Stimulated activated CD4-positive, alpha-beta T cell treated with anti-CD3 and anti-CD28 coated beads, Interleukin-12 subunit alpha, Interleukin-12 subunit beta, amount 100 ng/mL, for 4 hours (primary cell): ENCODE results near the gene CUTA.
"Not testable (repeated sequence)": the region's sequence is repeated elsewhere in the genome, so short reads cannot be mapped to it uniquely, and the experiment has no call there.

ENCODE experiments used
- DNase-seq: peaks from one replicate; pipeline ENCODE4 v3.0.0-alpha.2; 2020

The CUTA gene

DNA sequence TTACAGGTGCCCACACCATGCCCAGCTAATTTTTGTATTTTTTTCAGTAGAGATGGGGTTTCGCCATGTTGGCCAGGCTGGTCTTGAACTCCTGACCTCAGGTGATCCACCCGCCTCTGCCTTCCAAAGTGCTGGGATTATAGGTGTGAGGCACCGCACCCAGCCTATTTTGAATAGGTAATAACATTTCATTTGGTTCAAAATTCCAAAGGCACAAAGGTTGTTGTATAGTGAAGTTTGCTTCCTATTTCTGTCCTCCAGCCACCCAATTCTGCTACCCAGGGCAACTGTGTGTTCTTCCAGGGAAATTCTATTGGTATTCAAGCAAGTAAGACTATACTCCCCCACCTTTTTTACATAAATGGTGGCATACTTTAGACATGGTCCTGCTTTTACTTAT lies 19.3 kb downstream of the CUTA start:
- DNase-seq: not testable (repeated sequence)

- DNase-seq: no peak
These were observed 20.4 kb downstream of the CUTA start for GRCh38 chr6:33397541-33397940.

GRCh38 chr6:33392979-33393378 lies 24.9 kb downstream of the CUTA start:
- no peak for DNase-seq

DNA sequence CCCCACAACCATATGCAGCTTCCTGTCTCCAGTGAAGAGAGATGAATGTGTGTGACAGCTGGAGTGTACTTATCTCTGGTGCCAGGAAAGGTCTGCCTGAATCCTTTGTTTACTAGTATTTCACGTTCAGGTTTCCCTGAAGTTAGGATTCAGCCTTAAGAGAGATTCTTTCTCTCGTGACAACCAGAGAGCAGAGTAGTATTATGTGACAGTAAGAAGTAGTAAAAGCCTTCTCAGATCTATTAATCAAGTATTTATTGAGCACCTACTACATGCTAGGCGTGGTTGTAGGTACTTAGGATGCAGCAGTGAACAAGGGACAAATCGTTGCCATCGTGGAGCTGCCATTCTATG lies 25.3 kb downstream of the CUTA start:
- no peak for DNase-seq

- peak; percentile 25 for DNase-seq
These were observed 25.8 kb downstream of the CUTA start for GRCh38 chr6:33391922-33392594.

DNA sequence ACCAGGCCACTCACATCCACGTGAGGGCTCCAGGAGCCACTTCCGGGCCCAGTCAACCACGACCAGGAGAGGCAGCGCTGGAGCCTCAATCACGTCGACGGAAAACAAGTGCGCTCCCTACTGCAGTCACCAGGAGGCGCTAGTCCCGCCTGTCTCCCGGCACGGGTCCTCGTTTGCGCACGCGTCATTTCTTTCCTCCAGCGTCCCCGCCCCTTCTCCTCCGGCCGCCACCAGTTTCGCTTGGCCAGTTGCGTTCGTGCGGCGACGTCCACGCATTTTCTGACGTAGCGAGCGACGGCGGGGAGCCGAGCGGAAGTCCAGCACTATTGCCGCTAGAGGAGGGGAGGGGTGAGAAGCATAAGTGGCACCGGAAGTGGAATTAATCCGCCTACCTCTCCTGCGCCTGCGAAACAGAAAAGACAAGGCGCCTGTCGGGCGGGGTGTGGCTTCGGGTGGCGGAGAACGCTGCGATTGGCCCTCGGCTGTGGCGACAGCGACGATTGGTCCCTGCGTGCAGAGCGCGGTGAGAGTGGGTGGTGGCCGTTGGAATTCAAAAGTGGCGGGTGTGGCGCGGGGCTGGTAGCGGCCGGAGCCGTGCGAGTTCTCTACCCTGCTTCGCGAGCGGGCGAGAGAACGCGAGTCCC lies 26.5 kb downstream of the CUTA start, which contains the start of gene KIFC1:
Gene KIFC1, plus strand, starts transcription at position 546 of the 644 bp plus-strand sequence. CDS start 163 bp downstream, outside the sequence.
- peak; percentile 96 for DNase-seq

DNA sequence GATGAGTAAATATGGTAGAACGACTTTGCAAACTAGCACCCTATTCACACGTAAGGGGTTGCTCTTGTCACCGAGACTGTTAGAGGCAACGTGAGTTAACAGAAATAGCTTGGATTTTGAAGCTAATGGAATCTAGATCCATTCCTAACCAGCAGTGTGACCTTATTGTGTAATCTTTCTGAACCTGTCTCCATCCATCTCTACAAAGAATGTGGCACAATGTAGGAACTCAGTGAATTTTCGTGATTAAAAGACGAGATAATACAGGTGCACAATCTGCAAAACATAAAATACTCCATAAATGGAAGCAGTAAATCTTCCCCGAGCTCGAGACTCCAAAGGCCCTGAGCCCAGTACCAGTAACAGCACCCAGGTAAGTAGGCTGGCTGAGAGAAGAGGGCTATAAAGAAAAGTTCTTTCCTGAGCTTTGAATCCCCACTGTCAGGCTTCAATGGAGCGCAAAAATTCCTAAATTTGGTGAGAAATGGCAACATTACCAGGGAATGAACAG lies 27.1 kb downstream of the CUTA start:
- DNase-seq: no peak

DNA sequence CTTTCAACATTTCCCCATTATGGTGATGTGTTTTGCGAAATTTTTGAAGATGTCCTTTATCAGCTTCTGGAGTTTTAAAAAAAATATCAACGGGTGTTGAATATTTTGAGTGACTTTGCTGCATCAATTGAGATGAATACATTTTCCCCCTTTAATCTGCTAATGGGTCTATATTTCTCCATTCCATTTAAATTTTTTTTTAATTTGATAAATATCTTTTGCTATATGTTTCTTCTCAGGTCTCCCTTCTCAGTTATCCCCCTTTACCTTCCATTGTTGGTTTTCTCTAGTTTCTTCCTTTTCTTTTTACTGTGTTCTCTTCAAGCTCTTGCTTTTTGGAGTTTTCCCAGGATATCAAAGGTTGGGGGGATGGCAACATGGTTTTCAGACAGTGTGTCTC lies 27.7 kb downstream of the CUTA start:
- DNase-seq: no peak

DNA sequence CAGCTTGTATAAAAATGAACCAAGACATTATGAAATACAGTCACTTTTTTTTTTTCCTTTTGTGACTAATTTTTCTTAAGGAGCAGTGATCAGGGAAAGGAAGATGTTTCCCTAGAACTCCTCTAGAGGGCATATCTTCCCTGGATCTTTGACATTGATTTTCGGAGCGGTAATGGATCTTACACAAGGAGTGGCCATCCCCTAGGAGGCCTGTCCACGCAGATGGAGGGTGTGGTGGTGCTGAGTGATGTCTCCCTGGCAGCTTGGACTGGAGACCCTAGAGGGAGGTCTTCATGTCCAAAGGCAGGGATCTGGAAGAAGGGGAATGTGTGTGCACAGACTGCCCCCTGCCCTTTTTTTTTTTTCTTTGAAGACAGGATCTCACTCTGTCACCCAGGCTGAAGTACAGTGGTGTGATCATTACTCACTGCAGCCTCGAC lies 33.3 kb downstream of the CUTA start:
- DNase-seq: no peak

DNA sequence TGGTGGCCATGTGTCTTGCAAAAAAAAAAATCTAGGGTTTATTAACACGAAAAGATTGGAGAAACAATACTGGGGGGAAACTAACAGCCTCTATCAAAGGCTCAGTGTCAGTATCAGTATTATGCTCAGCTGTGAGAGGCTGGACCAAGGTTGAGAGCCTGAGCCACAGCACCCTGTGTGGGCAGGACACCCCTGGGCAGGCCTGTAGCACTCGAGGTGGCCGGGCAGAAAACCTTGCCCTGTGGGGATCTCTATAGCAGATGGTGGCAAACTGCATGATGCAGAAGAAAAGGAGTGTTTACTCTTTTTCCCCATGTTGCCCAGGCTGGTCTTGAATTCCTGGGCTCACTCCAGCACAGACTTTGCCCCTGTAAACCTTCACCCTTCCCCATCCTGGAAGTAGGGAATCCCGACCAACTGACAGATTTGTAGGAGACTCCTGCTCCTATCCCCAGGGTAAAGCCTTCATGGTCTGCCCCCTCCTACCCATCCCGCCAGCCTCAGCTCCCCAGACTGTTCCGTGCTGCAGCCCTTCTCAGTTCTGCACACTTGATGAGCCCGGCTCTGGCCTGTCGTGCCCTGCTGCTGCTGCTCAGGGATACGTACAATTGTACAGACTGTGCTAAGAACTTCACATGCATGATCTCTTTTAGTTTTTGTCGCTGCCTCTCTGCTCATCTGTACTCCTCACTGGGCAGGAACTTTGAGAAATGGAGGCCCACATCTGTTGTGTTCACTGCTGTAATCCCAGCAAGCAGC lies 34.3 kb downstream of the CUTA start:
- DNase-seq: no peak

- no peak for DNase-seq
These were observed 37.5 kb downstream of the CUTA start for GRCh38 chr6:33380272-33380981.

DNA sequence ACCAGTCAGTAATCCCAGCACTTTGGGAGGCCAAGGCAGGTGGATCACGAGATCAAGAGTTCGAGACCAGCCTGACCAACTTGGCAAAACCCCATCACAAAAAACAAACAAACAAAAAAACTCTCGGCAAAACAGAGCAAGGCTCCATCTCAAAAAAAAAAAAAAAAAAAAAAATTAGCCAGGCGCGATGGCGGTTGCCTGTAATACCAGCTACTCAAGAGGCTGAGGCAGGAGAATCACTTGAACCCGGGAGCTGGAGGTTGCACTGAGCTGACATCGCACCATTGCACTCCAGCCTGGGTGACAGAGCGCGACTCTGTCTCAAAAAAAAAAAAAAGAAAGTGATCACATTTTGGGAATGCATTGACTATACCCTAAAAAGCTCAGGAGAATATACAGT lies 38.7 kb downstream of the CUTA start:
- not testable (repeated sequence) for DNase-seq

DNA sequence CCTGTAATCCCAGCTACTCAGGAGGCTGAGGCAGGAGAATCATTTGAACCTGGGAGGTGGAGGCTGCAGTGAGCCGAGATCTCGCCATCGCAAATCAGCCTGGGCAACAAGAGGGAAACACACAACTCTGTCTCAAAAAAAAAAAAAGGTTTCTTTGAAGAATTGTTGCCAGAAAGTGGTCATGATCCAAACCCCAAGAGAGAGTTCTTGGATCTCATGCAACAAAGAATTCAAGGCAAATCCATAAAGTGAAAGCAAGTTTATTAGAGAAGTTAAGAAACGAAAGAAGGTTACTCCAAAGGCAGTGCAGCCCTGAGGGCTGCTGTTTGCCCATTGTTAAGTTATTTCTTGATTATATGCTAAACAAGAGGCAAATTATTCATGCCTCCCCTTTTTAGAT lies 40.7 kb downstream of the CUTA start:
- DNase-seq: no peak

DNA sequence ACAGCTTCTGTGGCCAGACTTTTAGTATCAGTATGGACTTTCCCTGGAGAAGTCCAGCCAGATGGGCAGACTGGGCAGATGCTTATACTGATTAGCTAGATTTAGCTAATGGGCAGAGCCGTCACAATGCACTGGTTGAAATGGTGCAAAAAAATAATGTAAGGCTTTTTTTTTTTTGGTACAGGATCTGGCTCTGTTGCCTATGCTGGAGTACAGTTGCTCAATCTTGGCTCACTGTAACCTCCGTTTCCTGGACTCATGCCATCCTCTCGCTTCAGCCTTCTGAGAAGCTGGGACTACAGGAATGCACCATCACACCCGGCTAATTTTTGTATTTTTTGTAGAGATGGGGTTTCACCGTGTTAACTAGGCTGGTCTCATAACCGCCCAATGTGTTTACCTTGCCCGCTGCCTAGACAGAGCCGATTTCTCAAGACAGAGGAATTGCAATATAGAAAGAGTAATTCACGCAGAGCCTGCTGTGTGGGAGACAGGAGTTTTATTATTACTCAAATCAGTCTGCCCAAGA lies 42.7 kb downstream of the CUTA start:
- no peak for DNase-seq

- DNase-seq: no peak
These were observed 43.7 kb downstream of the CUTA start for GRCh38 chr6:33373960-33374910.

GRCh38 chr6:33372526-33373123 lies 45.3 kb downstream of the CUTA start:
- DNase-seq: no peak

GRCh38 chr6:33371901-33372300 lies 46.0 kb downstream of the CUTA start:
- DNase-seq: not testable (repeated sequence)

- not testable (repeated sequence) for DNase-seq
These were observed 50.2 kb downstream of the CUTA start for GRCh38 chr6:33367715-33368025.

DNA sequence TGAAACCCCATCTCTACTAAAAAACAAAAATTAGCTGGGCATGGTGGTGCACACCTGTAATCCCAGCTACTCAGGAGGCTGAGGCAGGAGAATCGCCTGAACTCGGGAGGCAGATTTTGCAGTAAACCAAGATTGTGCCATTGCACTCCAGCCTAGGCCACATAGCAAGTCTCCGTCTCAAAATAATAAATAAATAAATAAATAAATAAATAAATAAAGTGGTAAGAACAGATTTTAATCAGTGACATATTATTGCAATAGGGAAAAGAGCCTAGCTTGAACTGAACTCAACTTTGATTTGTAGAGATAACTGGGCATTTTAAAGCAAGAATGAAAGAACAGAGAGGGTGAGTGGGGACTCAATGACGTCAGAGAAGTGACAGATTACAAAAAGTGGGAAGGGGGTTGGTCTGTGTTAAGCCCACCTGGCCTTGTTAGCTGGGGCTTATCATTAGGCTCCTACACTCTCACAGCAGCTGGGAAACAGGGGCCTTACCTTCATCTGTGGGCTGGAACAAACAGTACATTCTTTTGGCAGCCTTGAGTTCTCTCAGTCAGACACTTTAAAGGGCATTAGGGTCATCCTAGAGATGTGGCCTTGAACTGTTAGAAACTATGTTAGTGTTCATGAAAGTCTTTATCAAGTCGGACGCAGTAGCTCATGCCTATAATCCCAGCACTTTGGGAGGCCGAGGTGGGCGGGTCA lies 50.7 kb downstream of the CUTA start:
- no peak for DNase-seq
